HEK293T (cell line): Measurements from ENCODE around the gene MB.

Source experiments
- ARNT ChIP-seq: fragments of 450-650 bp; IDR thresholded peaks from 2 replicates; pipeline ENCODE4 v1.6.1; 2017; ENCODE audit warnings: mild to moderate bottlenecking
- BHLHE40 ChIP-seq: fragments of 450-650 bp; IDR thresholded peaks from 2 replicates; pipeline ENCODE4 v1.6.1; 2016; ENCODE audit warnings: mild to moderate bottlenecking, moderate library complexity, borderline replicate concordance
- ELF4 ChIP-seq: fragments of 450-650 bp; IDR thresholded peaks from 2 replicates; pipeline ENCODE4 v1.6.1; 2017; ENCODE audit warnings: antibody characterized with exemption
- FOXA1 ChIP-seq: fragments of 450-650 bp; IDR thresholded peaks from 2 replicates; pipeline ENCODE4 v1.6.1; 2016; ENCODE audit warnings: mild to moderate bottlenecking
- FOXK2 ChIP-seq: fragments of 450-650 bp; IDR thresholded peaks from 2 replicates; pipeline ENCODE4 v1.6.1; 2016; ENCODE audit warnings: mild to moderate bottlenecking
- FOXM1 ChIP-seq: fragments of 450-650 bp; IDR thresholded peaks from 2 replicates; pipeline ENCODE4 v1.6.1; 2017; ENCODE audit warnings: mild to moderate bottlenecking, borderline replicate concordance
- HDGF ChIP-seq: fragments of 450-650 bp; IDR thresholded peaks from 2 replicates; pipeline ENCODE4 v1.6.1; 2017; ENCODE audit warnings: antibody characterized with exemption, borderline replicate concordance
- LEF1 ChIP-seq: fragments of 450-650 bp; IDR thresholded peaks from 2 replicates; pipeline ENCODE4 v1.6.1; 2017; ENCODE audit warnings: mild to moderate bottlenecking, borderline replicate concordance
- NFRKB ChIP-seq: fragments of 450-650 bp; IDR thresholded peaks from 2 replicates; pipeline ENCODE4 v1.6.1; 2016; ENCODE audit warnings: mild to moderate bottlenecking, moderate library complexity
- SP1 ChIP-seq: fragments of 450-650 bp; IDR thresholded peaks from 2 replicates; pipeline ENCODE4 v1.6.1; 2017
- TARDBP ChIP-seq: fragments of 450-650 bp; IDR thresholded peaks from 2 replicates; pipeline ENCODE4 v1.6.1; 2016
- ZNF384 ChIP-seq: fragments of 450-650 bp; IDR thresholded peaks from 2 replicates; pipeline ENCODE4 v1.6.1; 2016
- TF ChIP-seq, protein P1 (sequence below): fragments of 450-650 bp; IDR thresholded peaks from 2 replicates; pipeline ENCODE4 v1.6.1; 2016

DNA sequence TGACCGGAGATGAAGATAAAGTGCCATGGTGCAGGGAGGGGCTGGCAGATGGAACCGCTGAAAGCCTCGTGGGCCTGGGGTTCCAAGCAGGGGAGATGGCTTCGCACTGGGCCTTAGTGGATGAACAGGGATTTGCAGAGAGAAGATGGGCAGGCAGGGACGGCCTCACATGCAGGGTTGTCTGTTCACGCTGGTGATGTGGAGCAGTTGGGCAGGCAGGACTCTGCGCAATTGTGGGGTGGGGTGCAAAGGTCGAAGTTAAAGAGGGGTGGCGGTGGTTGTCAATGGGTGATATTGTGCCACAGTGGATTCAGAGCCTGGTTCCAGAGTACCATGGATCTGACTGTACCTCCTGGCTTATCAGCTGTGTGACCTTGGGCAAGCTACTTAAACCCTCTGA, 7.9 kb downstream of the MB start:
- TF ChIP-seq NFRKB (no peak), SP1 (no peak), FOXK2 (no peak), ARNT (no peak), FOXM1 (no peak), HDGF (no peak), FOXA1 (no peak), ZNF384 (no peak), LEF1 (no peak), TARDBP (no peak), ELF4 (no peak), BHLHE40 (no peak)
- TF ChIP-seq, protein P1, sequence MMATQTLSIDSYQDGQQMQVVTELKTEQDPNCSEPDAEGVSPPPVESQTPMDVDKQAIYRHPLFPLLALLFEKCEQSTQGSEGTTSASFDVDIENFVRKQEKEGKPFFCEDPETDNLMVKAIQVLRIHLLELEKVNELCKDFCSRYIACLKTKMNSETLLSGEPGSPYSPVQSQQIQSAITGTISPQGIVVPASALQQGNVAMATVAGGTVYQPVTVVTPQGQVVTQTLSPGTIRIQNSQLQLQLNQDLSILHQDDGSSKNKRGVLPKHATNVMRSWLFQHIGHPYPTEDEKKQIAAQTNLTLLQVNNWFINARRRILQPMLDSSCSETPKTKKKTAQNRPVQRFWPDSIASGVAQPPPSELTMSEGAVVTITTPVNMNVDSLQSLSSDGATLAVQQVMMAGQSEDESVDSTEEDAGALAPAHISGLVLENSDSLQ = no peak
